Gastrocnemius medialis (tissue), 4 donors: Measurements from ENCODE around the gene MYO1B. TPM values are rescaled to one million over a fixed set of nuclear protein-coding genes. Genes with fewer than 3 reads are reported as not detected.

ENCODE experiments used
- ATAC-seq, 2 donors: fragments of 150-250 bp; one replicate each; pipeline ENCODE4 v1.9.1; 2016
- DNase-seq, 2 donors: peaks; one replicate each; pipeline ENCODE4 v3.0.0-alpha.2; 2019
- H3K27ac ChIP-seq, 4 donors: fragments of 200-600 bp; sonication (generic); 1 replicate in 1 of 4; 2 replicates in 3 of 4; pipeline ENCODE4 v1.5.1; 2016 to 2018; ENCODE audit warnings: mild to moderate bottlenecking in 2 of 4, moderate library complexity in 1 of 4
- H3K27me3 ChIP-seq, 3 donors: fragments of 200-600 bp; sonication (generic) in 2 of 3; 1 replicate in 1 of 3; 2 replicates in 2 of 3; pipeline versions ENCODE4 v1.5.1 to v1.6.0; 2016 to 2019; ENCODE audit warnings: mild to moderate bottlenecking in 1 of 3, moderate library complexity in 1 of 3
- H3K36me3 ChIP-seq, 2 donors: fragments of 200-600 bp; sonication (generic) in 1 of 2; one replicate each; pipeline ENCODE4 v1.5.1; 2017 to 2018
- H3K4me1 ChIP-seq, 2 donors: fragments of 200-600 bp; sonication (generic) in 1 of 2; one replicate each; pipeline ENCODE4 v1.5.1; 2016 to 2017; ENCODE audit warnings: mild to moderate bottlenecking in 2 of 2
- H3K4me3 ChIP-seq, 4 donors: fragments of 200-600 bp; sonication (generic) in 3 of 4; 1 replicate in 1 of 4; 2 replicates in 3 of 4; pipeline ENCODE4 v1.5.1; 2016 to 2019; ENCODE audit warnings: mild to moderate bottlenecking in 2 of 4
- H3K9me3 ChIP-seq, 3 donors: fragments of 200-600 bp; sonication (generic) in 2 of 3; 1 replicate in 1 of 3; 2 replicates in 2 of 3; pipeline ENCODE4 v1.5.1; 2016 to 2019
- POLR2A ChIP-seq, 2 donors: fragments of 450-650 bp; IDR thresholded peaks; one replicate each; pipeline ENCODE4 v1.6.1; 2017; ENCODE audit warnings: antibody characterized with exemption in 2 of 2, mild to moderate bottlenecking in 2 of 2, moderate library complexity in 2 of 2
- in situ Hi-C, 4 donors: fragments of 200-750 bp; cut with MboI; loops; one replicate each; pipeline versions ENCODE4 v1.15.0 to v1.8.0; 2017; ENCODE audit warnings: low sequenced_read_pairs in 4 of 4
- intact Hi-C: fragments of 100-400 bp; cut with DNase I; formaldehyde crosslinking; loops from one replicate; pipeline ENCODE4 v1.15.1; 2023; ENCODE audit warnings: low total_unique reads
- total RNA-seq, 4 donors: library from RNA; depleted of rRNA; stranded (reverse); fragments of >200 nt; gene quantifications; one replicate each; pipeline versions ENCODE4 v1.1.0 to v1.2.3, GENCODE V29; 2016
- TF ChIP-seq, protein P1 (sequence below), 5 experiments: fragments of 450-650 bp in 3 of 5; fragments of 200-600 bp in 2 of 5; sonication (generic) in 2 of 5; IDR thresholded peaks in 4 of 5; conservative IDR thresholded peaks in 1 of 5; 1 replicate in 4 of 5; 2 replicates in 1 of 5; pipeline ENCODE4 v1.5.1; 2016 to 2019; ENCODE audit warnings: antibody characterized with exemption in 5 of 5, mild to moderate bottlenecking in 3 of 5, moderate library complexity in 3 of 5

The MYO1B gene
- total RNA-seq, 4 donors from 2014 or later = 7.0 to 10.8 (median 10.0) TPM

GRCh38 chr2:191470306-191470705 is 225.1 kb downstream of the MYO1B start:
- Histone ChIP-seq H3K36me3 (no peaks in the 10 kb centered on the region), H3K9me3 (no peaks in the 10 kb centered on the region), H3K4me3 (no peak overlapping the region), H3K27ac (no peak overlapping the region), H3K4me1 (no peaks in the 10 kb centered on the region), H3K27me3 (no peaks in the 10 kb centered on the region)
- in situ Hi-C loops = no loop called here
- DNase-seq = no peak
- no peak for ATAC-seq
- intact Hi-C loops = no loop called here
- TF ChIP-seq POLR2A (IDR thresholded peaks at IDR 0.05) = no peak
- TF ChIP-seq, protein P1, sequence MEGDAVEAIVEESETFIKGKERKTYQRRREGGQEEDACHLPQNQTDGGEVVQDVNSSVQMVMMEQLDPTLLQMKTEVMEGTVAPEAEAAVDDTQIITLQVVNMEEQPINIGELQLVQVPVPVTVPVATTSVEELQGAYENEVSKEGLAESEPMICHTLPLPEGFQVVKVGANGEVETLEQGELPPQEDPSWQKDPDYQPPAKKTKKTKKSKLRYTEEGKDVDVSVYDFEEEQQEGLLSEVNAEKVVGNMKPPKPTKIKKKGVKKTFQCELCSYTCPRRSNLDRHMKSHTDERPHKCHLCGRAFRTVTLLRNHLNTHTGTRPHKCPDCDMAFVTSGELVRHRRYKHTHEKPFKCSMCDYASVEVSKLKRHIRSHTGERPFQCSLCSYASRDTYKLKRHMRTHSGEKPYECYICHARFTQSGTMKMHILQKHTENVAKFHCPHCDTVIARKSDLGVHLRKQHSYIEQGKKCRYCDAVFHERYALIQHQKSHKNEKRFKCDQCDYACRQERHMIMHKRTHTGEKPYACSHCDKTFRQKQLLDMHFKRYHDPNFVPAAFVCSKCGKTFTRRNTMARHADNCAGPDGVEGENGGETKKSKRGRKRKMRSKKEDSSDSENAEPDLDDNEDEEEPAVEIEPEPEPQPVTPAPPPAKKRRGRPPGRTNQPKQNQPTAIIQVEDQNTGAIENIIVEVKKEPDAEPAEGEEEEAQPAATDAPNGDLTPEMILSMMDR (IDR thresholded peaks at IDR 0.05 in 4 of 5, conservative IDR thresholded peaks at IDR 0.05 in 1 of 5) = no peak

GRCh38 chr2:191474464-191474863 is 229.3 kb downstream of the MYO1B start:
- DNase-seq (no peak), ATAC-seq (no peak)
- H3K4me1 ChIP-seq = no peaks in the 10 kb centered on the region
- intact Hi-C loops (no loop called here), in situ Hi-C loops (no loop called here)
- H3K27ac ChIP-seq = no peak overlapping the region
- no peaks in the 10 kb centered on the region for H3K36me3 ChIP-seq
- H3K27me3 ChIP-seq = no peaks in the 10 kb centered on the region
- no peaks in the 10 kb centered on the region for H3K9me3 ChIP-seq
- no peak for TF ChIP-seq POLR2A (IDR thresholded peaks at IDR 0.05)
- TF ChIP-seq, protein P1 (IDR thresholded peaks at IDR 0.05 in 4 of 5, conservative IDR thresholded peaks at IDR 0.05 in 1 of 5) = no peak
- H3K4me3 ChIP-seq = no peak overlapping the region

Other genes with a start within 250 kb of the MYO1B start
- 10 to 100 TPM; 23.0 to 36.9 (median 28.6) TPM for gene STAT1, start 231.2 kb upstream of the MYO1B start, total RNA-seq
- 1 to 10 TPM in 1 of 4 donors, under 1 TPM in 2, not detected in 1; 0.31 to 1.0 (median 0.73) TPM for gene STAT4, start 94.4 kb upstream of the MYO1B start, total RNA-seq